ENCODE results near the gene PPP1R9A.

PPP1R9A gene

GRCh38 chr7:95204618-95205017 is 297.2 kb downstream of the PPP1R9A start:
- no peak for DNase-seq (ENCODE audit: low read depth in 2 of 2)

GRCh38 chr7:95205665-95206225 is 298.4 kb downstream of the PPP1R9A start:
- no peak for DNase-seq (ENCODE audit: low read depth in 2 of 2)

- no peak for DNase-seq (ENCODE audit: low read depth in 2 of 2)
Measured at GRCh38 chr7:95209276-95209675, 301.9 kb downstream of the PPP1R9A start.

GRCh38 chr7:95209788-95210187 is 302.4 kb downstream of the PPP1R9A start:
- no peak for DNase-seq (ENCODE audit: low read depth in 2 of 2)

GRCh38 chr7:95213148-95213547 is 305.8 kb downstream of the PPP1R9A start:
- DNase-seq (ENCODE audit: low read depth in 2 of 2): no peak

- no peak for DNase-seq (ENCODE audit: low read depth in 2 of 2)
Measured at GRCh38 chr7:95213809-95214492, 306.6 kb downstream of the PPP1R9A start.

- no peak for DNase-seq (ENCODE audit: low read depth in 2 of 2)
Measured at GRCh38 chr7:95219721-95220120, 312.3 kb downstream of the PPP1R9A start.

GRCh38 chr7:95220328-95220727 is 312.9 kb downstream of the PPP1R9A start:
- DNase-seq (ENCODE audit: low read depth in 2 of 2): no peak

- no peak for DNase-seq (ENCODE audit: low read depth in 2 of 2)
Measured at GRCh38 chr7:95225301-95225700, 317.9 kb downstream of the PPP1R9A start.

GRCh38 chr7:95229301-95229700 is 321.9 kb downstream of the PPP1R9A start:
- no peak for DNase-seq (ENCODE audit: low read depth in 2 of 2)

- DNase-seq (ENCODE audit: low read depth in 2 of 2): no peak
Measured at GRCh38 chr7:95238252-95238943, 331.0 kb downstream of the PPP1R9A start.

- no peak for DNase-seq (ENCODE audit: low read depth in 2 of 2)
Measured at GRCh38 chr7:95240921-95241320, 333.5 kb downstream of the PPP1R9A start.

- no peak for DNase-seq (ENCODE audit: low read depth in 2 of 2)
Measured at GRCh38 chr7:95242266-95242665, 334.9 kb downstream of the PPP1R9A start.

GRCh38 chr7:95244616-95245015 is 337.2 kb downstream of the PPP1R9A start:
- no peak for DNase-seq (ENCODE audit: low read depth in 2 of 2)

GRCh38 chr7:95245828-95246500 is 338.6 kb downstream of the PPP1R9A start:
- DNase-seq (ENCODE audit: low read depth in 2 of 2): no peak

GRCh38 chr7:95246831-95247370 is 339.5 kb downstream of the PPP1R9A start:
- DNase-seq (ENCODE audit: low read depth in 2 of 2): no peak

- no peak for DNase-seq (ENCODE audit: low read depth in 2 of 2)
Measured at GRCh38 chr7:95250571-95250970, 343.2 kb downstream of the PPP1R9A start.

GRCh38 chr7:95251966-95252365 is 344.6 kb downstream of the PPP1R9A start:
- no peak for DNase-seq (ENCODE audit: low read depth in 2 of 2)

GRCh38 chr7:95253986-95254385 is 346.6 kb downstream of the PPP1R9A start:
- no peak for DNase-seq (ENCODE audit: low read depth in 2 of 2)

- no peak for DNase-seq (ENCODE audit: low read depth in 2 of 2)
Measured at GRCh38 chr7:95255691-95256090, 348.3 kb downstream of the PPP1R9A start.

GRCh38 chr7:95261895-95262415 is 354.6 kb downstream of the PPP1R9A start:
- DNase-seq (ENCODE audit: low read depth in 2 of 2): no peak

- no peak for DNase-seq (ENCODE audit: low read depth in 2 of 2)
Measured at GRCh38 chr7:95262875-95263274, 355.5 kb downstream of the PPP1R9A start.

All from stimulated activated CD8-positive, alpha-beta memory T cell treated with anti-CD3 and anti-CD28 coated beads, Interleukin-2, amount 100 ng/mL, for 48 hours (primary cell).